ENCODE results near the gene ADAM15.

DNA sequence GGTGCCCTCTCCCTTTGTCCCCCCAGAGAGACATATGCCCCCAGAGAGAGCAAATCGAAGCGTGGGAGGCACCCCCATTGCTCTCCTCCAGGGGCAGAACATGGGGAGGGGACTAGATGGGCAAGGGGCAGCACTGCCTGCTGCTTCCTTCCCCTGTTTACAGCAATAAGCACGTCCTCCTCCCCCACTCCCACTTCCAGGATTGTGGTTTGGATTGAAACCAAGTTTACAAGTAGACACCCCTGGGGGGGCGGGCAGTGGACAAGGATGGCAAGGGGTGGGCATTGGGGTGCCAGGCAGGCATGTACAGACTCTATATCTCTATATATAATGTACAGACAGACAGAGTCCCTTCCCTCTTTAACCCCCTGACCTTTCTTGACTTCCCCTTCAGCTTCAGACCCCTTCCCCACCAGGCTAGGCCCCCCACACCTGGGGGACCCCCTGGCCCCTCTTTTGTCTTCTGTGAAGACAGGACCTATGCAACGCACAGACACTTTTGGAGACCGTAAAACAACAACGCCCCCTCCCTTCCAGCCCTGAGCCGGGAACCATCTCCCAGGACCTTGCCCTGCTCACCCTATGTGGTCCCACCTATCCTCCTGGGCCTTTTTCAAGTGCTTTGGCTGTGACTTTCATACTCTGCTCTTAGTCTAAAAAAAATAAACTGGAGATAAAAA lies 35.9 kb downstream of the ADAM15 start:
- TF ChIP-seq, protein P1, sequence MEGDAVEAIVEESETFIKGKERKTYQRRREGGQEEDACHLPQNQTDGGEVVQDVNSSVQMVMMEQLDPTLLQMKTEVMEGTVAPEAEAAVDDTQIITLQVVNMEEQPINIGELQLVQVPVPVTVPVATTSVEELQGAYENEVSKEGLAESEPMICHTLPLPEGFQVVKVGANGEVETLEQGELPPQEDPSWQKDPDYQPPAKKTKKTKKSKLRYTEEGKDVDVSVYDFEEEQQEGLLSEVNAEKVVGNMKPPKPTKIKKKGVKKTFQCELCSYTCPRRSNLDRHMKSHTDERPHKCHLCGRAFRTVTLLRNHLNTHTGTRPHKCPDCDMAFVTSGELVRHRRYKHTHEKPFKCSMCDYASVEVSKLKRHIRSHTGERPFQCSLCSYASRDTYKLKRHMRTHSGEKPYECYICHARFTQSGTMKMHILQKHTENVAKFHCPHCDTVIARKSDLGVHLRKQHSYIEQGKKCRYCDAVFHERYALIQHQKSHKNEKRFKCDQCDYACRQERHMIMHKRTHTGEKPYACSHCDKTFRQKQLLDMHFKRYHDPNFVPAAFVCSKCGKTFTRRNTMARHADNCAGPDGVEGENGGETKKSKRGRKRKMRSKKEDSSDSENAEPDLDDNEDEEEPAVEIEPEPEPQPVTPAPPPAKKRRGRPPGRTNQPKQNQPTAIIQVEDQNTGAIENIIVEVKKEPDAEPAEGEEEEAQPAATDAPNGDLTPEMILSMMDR (IDR thresholded peaks at IDR 0.05; ENCODE audit: low read depth, low read length, poor library complexity, severe bottlenecking) = peak; percentile 51
- TF ChIP-seq EZH2phosphoT487 (IDR thresholded peaks at IDR 0.05; ENCODE audit: borderline replicate concordance, low read length) = no peak

All from DOHH2 (cell line).